HG02943 (cell line): Measurements from ENCODE around the gene SRC.
A peak's percentile ranks its signal among the peaks of the same experiment; 100 is the strongest.

ENCODE experiments used
- ATAC-seq: cut with Tn5 transposase; IDR thresholded peaks from one replicate; pipeline ENCODE4 v1.9.1; 2021; ENCODE audit warnings: mild to moderate bottlenecking, low read depth, moderate library complexity; ENCODE audit not compliant: unreplicated experiment

The SRC gene

GRCh38 chr20:37314617-37315016, 31.3 kb upstream of the SRC start:
- ATAC-seq: no peak

- ATAC-seq: no peak
Measured at GRCh38 chr20:37315021-37315451, 30.9 kb upstream of the SRC start.

DNA sequence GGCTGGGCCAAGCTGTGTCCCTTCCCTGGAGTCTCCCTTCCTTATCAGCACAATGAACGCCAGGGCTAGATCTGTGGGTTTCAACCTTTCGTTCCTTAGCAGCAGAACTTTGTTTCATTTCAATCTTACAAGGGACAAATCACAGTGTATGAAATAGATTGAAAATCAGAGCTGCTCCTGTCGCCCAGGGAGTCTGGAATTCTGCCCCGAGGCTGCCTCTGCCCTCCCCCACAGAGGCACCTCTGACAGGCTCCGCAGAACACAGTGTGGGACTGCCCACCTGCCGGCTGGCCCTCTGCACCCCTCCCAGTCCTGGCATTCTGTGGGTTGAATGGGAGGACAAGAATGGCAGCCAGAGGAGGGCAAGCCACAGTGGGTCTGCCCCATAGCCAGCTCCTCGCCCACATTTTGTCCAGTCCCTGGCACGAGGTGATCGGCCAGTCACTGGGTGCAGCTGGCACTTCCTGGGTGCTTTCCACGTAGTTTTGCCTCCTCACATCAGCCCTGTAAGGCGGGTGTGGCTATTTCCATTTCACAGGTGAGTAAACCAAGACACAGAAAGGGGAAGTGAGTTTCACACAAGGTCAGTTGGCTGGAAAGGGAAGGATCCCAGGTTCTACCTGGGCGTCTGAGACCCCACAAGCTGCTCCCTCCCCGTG, 30.4 kb upstream of the SRC start:
- peak; percentile 47 for ATAC-seq

- ATAC-seq: peak; percentile 67
Measured at GRCh38 chr20:37316116-37316774, 29.7 kb upstream of the SRC start.

- ATAC-seq: no peak
Measured at GRCh38 chr20:37316775-37317170, 29.2 kb upstream of the SRC start.

DNA sequence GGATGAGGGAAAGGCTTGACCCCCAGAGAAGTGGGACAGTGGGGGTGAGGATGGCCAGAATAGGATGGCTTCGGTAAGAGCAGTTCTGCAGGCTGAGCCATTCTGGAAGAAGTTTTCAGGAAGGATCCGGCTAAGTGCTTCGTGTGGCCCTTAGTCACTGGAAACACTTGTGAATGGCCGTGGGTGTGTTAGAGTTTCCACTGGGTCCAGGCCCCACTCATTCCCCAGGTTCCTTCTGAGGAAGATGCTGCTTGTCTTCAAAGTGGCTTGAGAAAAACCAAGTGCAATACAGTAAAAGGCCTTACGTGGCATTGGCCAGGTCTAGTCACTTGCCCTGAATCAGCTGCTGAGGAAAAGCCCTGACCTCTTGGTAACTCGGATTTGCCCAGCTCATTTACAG, 28.6 kb upstream of the SRC start:
- ATAC-seq: no peak

- no peak for ATAC-seq
Measured at GRCh38 chr20:37317994-37318640, 27.8 kb upstream of the SRC start.

DNA sequence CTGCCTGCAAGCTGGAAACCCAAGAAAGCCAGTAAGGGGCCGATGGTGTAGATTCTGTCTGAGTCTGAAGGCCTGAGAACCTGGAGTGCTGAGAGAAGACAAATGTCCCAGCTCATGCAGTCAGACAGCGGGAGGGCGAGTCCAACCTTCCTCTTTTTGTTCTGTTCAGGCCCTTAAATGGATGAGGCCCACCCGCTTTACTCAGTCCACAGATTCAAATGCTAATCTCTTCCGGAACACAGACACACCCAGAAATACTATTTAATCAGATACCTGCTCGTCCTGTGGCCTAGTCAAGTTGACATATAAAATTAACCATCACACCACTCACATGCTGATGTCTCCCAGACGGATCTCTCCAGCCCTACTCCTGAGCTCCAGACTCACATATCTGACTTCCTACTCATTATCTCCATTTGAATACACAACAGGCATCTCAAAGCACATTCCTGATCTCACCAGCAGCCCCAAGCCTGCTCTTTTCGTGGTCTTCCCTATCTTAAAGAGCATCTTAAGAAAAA, 26.7 kb upstream of the SRC start:
- ATAC-seq: no peak

- no peak for ATAC-seq
Measured at GRCh38 chr20:37323985-37324384, 22.0 kb upstream of the SRC start.

DNA sequence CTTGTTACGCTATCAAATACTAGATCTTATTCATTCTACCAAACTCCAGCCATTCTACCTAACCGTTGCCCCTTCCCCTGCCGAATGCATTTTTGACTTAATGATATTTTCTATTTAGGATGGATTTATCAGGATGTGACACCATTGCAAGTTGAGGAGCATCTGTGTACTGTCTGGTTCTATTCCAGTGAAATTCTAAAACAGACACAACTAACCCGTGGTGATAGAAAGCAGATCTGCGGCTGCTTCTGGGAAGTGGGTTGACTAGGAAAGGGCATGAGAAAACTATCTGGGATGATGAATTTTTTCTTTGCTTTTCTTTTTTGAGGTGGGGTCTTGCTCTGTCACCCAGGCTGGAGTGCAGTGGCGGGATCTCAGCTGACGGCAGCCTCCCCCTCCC, 20.7 kb upstream of the SRC start:
- no peak for ATAC-seq

DNA sequence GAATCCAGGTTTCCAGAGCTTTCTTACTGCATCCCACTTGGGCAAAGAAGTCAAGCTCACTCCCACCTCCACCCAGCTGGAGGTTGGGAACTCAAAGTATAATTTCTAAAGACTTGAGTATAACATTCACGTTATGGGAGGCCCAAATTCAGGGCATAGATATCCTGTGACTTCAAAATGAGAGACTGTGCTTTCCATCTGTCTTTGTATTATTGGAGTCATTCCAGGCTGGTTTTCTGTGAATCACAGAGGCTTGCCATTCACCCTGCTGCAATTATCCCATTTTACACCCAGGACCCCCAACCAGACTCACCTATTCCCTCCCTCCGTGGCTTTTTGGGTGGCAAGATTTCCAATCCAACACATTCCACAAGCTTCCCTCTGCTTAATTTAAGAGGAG, 19.3 kb upstream of the SRC start:
- no peak for ATAC-seq

DNA sequence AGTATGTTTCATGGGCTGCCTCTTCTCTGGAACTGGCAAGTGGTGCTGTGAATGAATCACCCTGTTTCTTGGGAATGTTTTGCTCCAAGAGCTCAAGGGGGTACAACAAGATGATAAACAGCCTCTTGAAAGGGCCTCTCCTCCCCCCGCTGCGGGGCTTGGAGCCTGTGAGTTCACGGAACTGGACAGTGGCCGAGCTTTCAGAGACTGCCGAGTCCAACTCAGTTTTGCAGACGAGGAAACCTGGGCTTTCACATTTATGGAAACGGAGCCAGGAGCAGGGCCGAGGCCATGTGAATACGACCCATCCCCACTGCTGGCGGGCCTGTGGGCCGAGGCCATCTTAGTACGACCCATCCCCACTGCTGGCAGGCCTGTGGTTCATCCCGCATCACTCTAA, 18.2 kb upstream of the SRC start:
- ATAC-seq: no peak

DNA sequence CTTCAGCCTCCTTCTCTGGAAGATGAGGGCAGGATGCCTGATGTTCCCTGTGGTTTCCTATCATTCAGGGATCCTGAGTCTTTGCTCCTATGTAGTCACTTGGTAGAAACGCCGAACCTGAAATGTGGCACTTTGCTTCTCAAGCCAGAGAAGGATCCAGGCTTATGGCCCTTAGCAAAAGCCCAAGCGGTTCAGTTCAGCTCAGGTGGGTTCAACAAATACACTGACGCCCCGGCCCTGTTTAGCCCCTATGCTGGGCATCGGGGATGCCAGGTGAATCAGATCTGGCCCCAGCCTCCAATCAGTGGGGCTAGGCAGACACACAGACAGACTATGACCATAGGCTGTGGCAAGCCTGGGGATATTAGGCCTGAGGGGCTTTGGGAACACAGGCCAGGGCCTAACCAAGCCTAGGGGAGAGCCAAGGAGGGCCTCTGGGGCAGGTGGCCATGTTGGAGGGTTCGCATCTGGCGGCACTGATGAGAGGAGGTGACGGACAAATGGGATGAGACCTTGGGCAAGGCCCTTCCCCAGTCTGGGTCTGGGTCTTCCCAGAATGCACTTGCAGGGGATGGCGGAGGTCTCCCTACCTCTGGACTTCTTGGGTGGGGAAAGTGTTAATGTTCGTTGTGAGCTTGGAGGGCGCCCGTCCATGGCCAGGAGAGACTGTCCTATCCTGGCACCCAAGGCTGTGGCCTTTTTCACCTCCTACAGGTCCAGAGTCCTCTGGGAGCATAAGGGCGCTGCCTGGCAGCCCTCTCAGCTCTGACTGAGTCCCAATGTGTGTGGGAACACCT, 17.6 kb upstream of the SRC start:
- no peak for ATAC-seq

GRCh38 chr20:37329481-37330165, 16.3 kb upstream of the SRC start:
- ATAC-seq: no peak

- no peak for ATAC-seq
Measured at GRCh38 chr20:37330316-37330715, 15.6 kb upstream of the SRC start.

DNA sequence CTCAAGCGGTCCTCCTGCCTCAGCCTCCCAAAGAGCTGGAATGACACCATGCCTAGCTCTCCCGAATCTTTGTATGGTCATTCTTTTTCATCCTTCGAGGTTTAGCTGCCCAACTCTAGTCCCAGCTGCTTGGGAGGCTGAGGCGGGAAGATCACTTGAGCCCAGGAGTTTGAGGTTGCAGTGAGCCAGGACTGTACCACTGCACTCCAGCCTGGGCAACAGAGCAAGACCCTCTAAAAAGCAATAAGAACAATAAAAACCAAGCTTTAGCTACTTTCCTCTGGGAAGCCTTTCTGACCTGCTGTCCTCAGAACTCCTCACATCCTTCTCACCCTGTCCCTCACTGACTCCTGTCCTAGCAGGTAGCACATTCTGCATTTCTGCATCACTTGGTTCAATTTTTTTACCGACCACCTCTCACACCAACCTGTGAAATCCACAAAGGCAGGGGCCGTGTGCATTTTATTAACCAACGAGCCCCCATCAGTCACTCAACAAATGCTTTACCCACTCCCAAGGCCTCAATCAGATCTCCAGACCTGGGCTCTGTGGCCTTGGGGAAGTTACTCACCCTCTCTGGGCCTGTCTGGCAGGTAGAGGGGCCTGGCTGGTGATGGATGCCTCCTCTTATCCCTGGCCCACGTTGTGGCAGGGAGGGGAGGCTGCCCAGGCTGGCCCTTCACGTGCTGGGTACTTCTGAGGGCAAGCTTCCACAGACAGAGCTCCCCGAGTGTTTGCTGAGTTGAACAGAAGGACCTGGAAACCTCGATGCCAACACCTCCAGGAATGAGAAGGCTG, 14.7 kb upstream of the SRC start:
- no peak for ATAC-seq

DNA sequence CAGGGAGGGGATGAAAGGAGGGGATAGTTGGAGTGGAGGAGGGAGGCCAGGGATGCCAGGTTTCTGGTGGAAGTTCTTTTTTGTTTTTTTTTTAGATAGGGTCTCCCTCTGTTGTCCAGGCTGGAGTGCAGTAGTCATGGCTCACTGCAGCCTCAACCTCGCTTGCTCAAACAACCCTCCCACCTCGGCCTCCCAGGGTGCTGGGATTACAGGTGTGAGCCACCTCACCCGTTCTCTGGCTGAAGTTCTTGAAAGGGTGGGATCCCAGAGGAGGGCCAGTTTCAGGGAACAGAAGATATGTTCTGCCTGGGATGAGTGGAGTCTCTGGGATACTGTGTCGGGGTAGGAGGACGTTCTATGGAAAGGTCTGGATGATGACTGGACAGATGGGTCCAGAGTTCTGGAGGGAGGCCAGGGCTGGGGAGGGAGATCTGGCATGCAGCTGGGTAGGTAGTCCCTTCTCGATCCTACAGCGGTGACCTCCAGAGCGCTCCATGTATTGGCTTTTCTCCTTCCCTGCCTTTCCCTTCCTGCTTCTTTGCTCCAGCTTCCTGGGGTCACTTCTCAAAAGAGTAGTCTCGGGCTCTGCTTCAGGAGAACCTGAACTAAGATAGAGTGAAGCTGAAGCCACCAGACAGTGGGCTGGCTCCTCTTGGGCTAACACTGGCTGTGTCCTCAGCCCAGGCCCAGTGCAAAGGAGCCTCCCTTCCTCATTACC, 12.7 kb upstream of the SRC start:
- no peak for ATAC-seq

DNA sequence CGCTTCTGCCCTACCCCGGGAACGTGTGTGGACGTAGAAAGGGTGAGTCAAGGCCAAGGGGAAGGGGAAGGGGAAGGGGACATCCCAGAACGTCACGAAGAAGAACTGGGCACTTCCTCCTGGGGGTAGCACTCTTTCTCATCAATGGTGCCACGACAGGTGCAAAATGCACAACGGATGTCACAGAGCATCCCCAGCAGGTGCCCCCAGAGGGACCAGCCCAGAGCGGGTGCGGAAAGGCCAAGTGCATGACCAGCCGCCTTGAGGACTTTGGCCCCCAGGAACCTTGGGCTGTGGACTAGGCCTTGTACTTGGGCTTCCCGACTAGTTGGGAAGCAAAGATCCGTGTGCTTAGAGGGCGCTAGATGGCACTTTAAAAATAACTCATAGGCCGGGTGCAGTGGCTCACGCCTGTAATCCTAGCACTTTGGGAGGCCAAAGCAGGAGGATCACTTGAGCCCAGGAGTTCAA, 12.1 kb upstream of the SRC start:
- ATAC-seq: no peak

DNA sequence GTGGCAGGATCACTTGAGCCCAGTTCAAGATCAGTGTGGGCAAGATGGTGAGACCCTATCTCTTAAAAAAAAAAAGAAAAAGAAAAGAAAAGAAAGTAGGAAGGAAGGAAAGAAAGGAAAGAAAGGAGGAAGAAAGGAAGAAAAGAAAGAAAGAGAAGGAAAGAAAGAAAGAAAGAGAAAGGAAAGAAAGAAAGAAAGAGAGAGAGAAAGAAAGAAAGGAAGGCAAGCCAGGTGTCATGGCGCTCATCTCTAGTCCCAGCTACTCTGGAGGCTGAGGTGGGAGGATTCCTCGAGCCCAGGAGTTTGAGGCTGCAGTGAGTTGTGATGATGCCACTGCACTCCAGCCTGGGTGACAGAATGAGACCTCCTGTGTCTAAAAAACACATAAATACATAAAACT, 11.5 kb upstream of the SRC start:
- no peak for ATAC-seq
